B cell (primary cell): ENCODE data around the gene SMIM35. TPM values are rescaled to one million over a fixed set of nuclear protein-coding genes. Genes with fewer than 3 reads are reported as not detected.

Experiments used
- ATAC-seq: fragments of 200-7000 bp; cut with Tn5 transposase; one replicate; pipeline ENCODE4 v1.10.0; 2021; ENCODE audit warnings: low read depth, mild to moderate bottlenecking, moderate number of reproducible peaks, moderate library complexity
- CTCF ChIA-PET: fragments of 350-600 bp; sonication (Branson Sonifier 250); formaldehyde crosslinking; loops from one replicate; lab custom pipeline; 2021; ENCODE audit warnings: antibody characterized with exemption, inconsistent platforms; lab: Charles Lee
- POLR2A ChIA-PET: fragments of 350-600 bp; sonication (Branson Sonifier 250); formaldehyde crosslinking; loops from one replicate; lab custom pipeline; 2021; ENCODE audit warnings: antibody characterized with exemption; lab: Charles Lee
- DNase-seq: peaks from one replicate; pipeline ENCODE4 v3.0.0; 2013
- H2AFZ ChIP-seq: 2 replicates; pipeline ENCODE4 v1.6.1; 2012; ENCODE audit warnings: mild to moderate bottlenecking, low read depth, low read length; ENCODE audit not compliant: insufficient read depth, poor library complexity, severe bottlenecking
- H3K27ac ChIP-seq, 2 donors: 1 replicate in 1 of 2; 2 replicates in 1 of 2; pipeline ENCODE4 v1.5.1; 2012 to 2013; ENCODE audit warnings: low read length in 2 of 2, mild to moderate bottlenecking in 2 of 2, moderate library complexity in 1 of 2
- H3K27me3 ChIP-seq, 4 experiments: fragments of 200-600 bp in 1 of 4; sonication (generic) in 1 of 4; replicated peaks in 1 of 4; 1 replicate in 2 of 4; 2 replicates in 2 of 4; pipeline versions ENCODE4 v1.6.1 to v1.7.0; 2013 to 2016; ENCODE audit warnings: low read length in 3 of 4, mild to moderate bottlenecking in 2 of 4, mixed read lengths in 1 of 4, moderate library complexity in 1 of 4; ENCODE audit not compliant: insufficient read depth in 4 of 4, control insufficient read depth in 3 of 4; ENCODE audit errors: control extremely low read depth in 1 of 4
- H3K36me3 ChIP-seq, 2 experiments: replicated peaks in 1 of 2; 1 replicate in 1 of 2; 2 replicates in 1 of 2; pipeline versions ENCODE4 v1.6.1 to v1.7.1; 2013; ENCODE audit warnings: low read length in 1 of 2; ENCODE audit not compliant: insufficient read depth in 2 of 2, control insufficient read depth in 1 of 2; ENCODE audit errors: control extremely low read depth in 1 of 2, extremely low read depth in 1 of 2
- H3K4me1 ChIP-seq, 2 donors: fragments of 200-600 bp in 1 of 2; sonication (generic) in 1 of 2; 1 replicate in 1 of 2; 2 replicates in 1 of 2; pipeline versions ENCODE4 v1.5.1 to v1.6.1; 2013 to 2017; ENCODE audit warnings: low read length in 2 of 2; ENCODE audit not compliant: control insufficient read depth in 2 of 2, insufficient read depth in 2 of 2
- H3K4me2 ChIP-seq: replicated peaks from 2 replicates; pipeline ENCODE3; 2012; ENCODE audit warnings: mild to moderate bottlenecking, low read depth, low read length; ENCODE audit not compliant: poor library complexity, severe bottlenecking
- H3K4me3 ChIP-seq, 5 experiments: fragments of 200-600 bp in 1 of 5; sonication (generic) in 1 of 5; 1 replicate in 3 of 5; 2 replicates in 2 of 5; pipeline versions ENCODE4 v1.5.1 to v1.7.0; 2011 to 2016; ENCODE audit warnings: low read length in 4 of 5, mild to moderate bottlenecking in 4 of 5, low read depth in 2 of 5, control low read depth in 1 of 5, moderate library complexity in 1 of 5; ENCODE audit not compliant: insufficient read depth in 1 of 5; ENCODE audit errors: control extremely low read depth in 1 of 5, extremely low read depth in 1 of 5
- H3K79me2 ChIP-seq: fragments of 200-600 bp; sonication (generic); one replicate; pipeline ENCODE4 v1.6.0; 2016; ENCODE audit warnings: low read length; ENCODE audit not compliant: control insufficient read depth, insufficient read depth
- H3K9ac ChIP-seq: fragments of 200-600 bp; sonication (generic); 2 replicates; pipeline ENCODE4 v1.6.1; 2017; ENCODE audit warnings: mild to moderate bottlenecking, low read length, moderate library complexity
- H3K9me3 ChIP-seq, 3 donors: one replicate each; pipeline versions ENCODE4 v1.6.1 to v1.7.1; 2013; ENCODE audit warnings: low read length in 2 of 3; ENCODE audit not compliant: control insufficient read depth in 2 of 3, insufficient read depth in 1 of 3; ENCODE audit errors: control extremely low read depth in 1 of 3
- H4K20me1 ChIP-seq: 2 replicates; pipeline ENCODE4 v1.6.0; 2012; ENCODE audit warnings: mild to moderate bottlenecking, low read length; ENCODE audit not compliant: insufficient read depth, control insufficient read depth, poor library complexity, severe bottlenecking
- H3K27ac Mint-ChIP-seq: one replicate; pipeline ENCODE4 v1.8.0; 2021; ENCODE audit warnings: mixed read lengths
- H3K27me3 Mint-ChIP-seq: one replicate; pipeline ENCODE4 v1.8.0; 2021; ENCODE audit warnings: mixed read lengths
- H3K4me1 Mint-ChIP-seq: one replicate; pipeline ENCODE4 v1.8.0; 2021; ENCODE audit warnings: mixed read lengths
- H3K4me3 Mint-ChIP-seq: one replicate; pipeline ENCODE4 v1.8.0; 2021; ENCODE audit warnings: mixed read lengths
- H3K9me3 Mint-ChIP-seq: one replicate; pipeline ENCODE4 v1.8.0; 2022; ENCODE audit warnings: mixed read lengths; ENCODE audit not compliant: insufficient read depth
- CTCF ChIP-seq: fragments of 200-600 bp; IDR thresholded peaks from one replicate; pipeline ENCODE4 v1.8.0; 2022; ENCODE audit warnings: antibody characterized with exemption, mild to moderate bottlenecking
- EZH2 ChIP-seq: IDR thresholded peaks from 2 replicates; pipeline ENCODE4 v1.6.1; 2012; ENCODE audit warnings: borderline replicate concordance, low read depth, mild to moderate bottlenecking, moderate library complexity, low read length; ENCODE audit not compliant: insufficient read depth, poor library complexity, severe bottlenecking
- WGBS: methylation state at CpG from one replicate; pipeline ENCODE4 v1.1.5; 2013; ENCODE audit warnings: missing lambda C conversion rate; ENCODE audit not compliant: insufficient coverage; 5-methylcytosine and 5-hydroxymethylcytosine counted together
- intact Hi-C: fragments of 100-400 bp; cut with micrococcal nuclease; formaldehyde crosslinking; loops from one replicate; pipeline ENCODE4 v1.10.0; 2022
- polyA plus RNA-seq: library from polyadenylated mRNA; depleted of rRNA; stranded (reverse); fragments of >200 nt; gene quantifications from 2 replicates; pipeline ENCODE4 v1.2.3, GENCODE V29; 2012
- total RNA-seq, 2 donors: library from RNA; stranded (reverse); fragments of 120-200 nt in 1 of 2; gene quantifications; 1 replicate in 1 of 2; 2 replicates in 1 of 2; pipeline versions ENCODE4 v1.2.3 to v1.2.4, GENCODE V29; 2013 to 2022

SMIM35 gene
- total and polyA plus RNA-seq, 2 donors (not counting 1 experiment from before 2014, with no cell fraction given): 1.3 to 4.5 TPM

- Mint-ChIP-seq H3K9me3 (peaks cover 14% of the 10 kb centered on the region), H3K27ac (peak overlapping the region; percentile 99), H3K27me3 (no peaks in the 10 kb centered on the region), H3K4me3 (peak overlapping the region; percentile 81), H3K4me1 (peaks cover 68% of the 10 kb centered on the region)
- peaks cover 66 to 69% of the 10 kb centered on the region in 2 donors for H3K4me1 ChIP-seq
- H3K27ac ChIP-seq: peak overlapping the region; percentile 35 to 60
- DNase-seq: peak; percentile 60
- H2AFZ ChIP-seq: peak overlapping the region; percentile 66
- ATAC-seq: peak; percentile 8
- intact Hi-C loops: loop anchor here (10.0 kb wide), 1 partner anchor 209 kb away; the partner anchor contains the start of gene JAML
- peak overlapping the region; percentile 68 for H3K4me2 ChIP-seq
- peaks cover under 1 to 37% (median 22%) of the 10 kb centered on the region in 3 donors for H3K9me3 ChIP-seq
- no peaks in the 10 kb centered on the region for H3K27me3 ChIP-seq
- peak overlapping the region; percentile 24 for H3K9ac ChIP-seq
- no peak for TF ChIP-seq CTCF
- TF ChIP-seq EZH2: no peak
- CTCF ChIA-PET: interaction anchor here (1.0 to 2.5 kb wide), 13 partner anchors 9 to 208 kb away, joined by 3 to 34 read pairs (median 4); partner anchors contain the start of gene IL10RA
- WGBS: 3% methylated on average over 9 of the region's 11 CpGs
- H3K4me3 ChIP-seq: peak overlapping the region in 1 of 5 experiments; percentile 47
- no peaks in the 10 kb centered on the region for H3K79me2 ChIP-seq
- no peaks in the 10 kb centered on the region for H3K36me3 ChIP-seq
- POLR2A ChIA-PET: interaction anchor here (0.6 to 2.3 kb wide), 15 partner anchors 8 to 65 kb away, joined by 3 to 22 read pairs (median 5); partner anchors contain the start of gene IL10RA
- no peaks in the 10 kb centered on the region for H4K20me1 ChIP-seq
Observed at GRCh38 chr11:118015385-118015841, 71.3 kb downstream of the SMIM35 start.

GRCh38 chr11:118014022-118014421 is 72.7 kb downstream of the SMIM35 start:
- Mint-ChIP-seq H3K9me3 (peaks cover 10% of the 10 kb centered on the region), H3K4me3 (peak overlapping the region; percentile 30), H3K27me3 (no peaks in the 10 kb centered on the region), H3K4me1 (peaks cover 82% of the 10 kb centered on the region), H3K27ac (peak overlapping the region; percentile 99)
- Histone ChIP-seq H4K20me1 (no peaks in the 10 kb centered on the region), H3K79me2 (no peaks in the 10 kb centered on the region), H3K36me3 (no peaks in the 10 kb centered on the region), H2AFZ (no peak overlapping the region), H3K4me2 (no peak overlapping the region), H3K4me1 (peaks cover 80 to 83% of the 10 kb centered on the region in 2 donors), H3K27ac (peak overlapping the region; percentile 50 to 99), H3K9me3 (peaks cover 0 to 29% (median 19%) of the 10 kb centered on the region in 3 donors), H3K9ac (no peak overlapping the region), H3K4me3 (no peak overlapping the region), H3K27me3 (no peaks in the 10 kb centered on the region)
- TF ChIP-seq CTCF: no peak
- TF ChIP-seq EZH2: no peak
- no peak for DNase-seq
- ChIA-PET POLR2A (interaction anchor here (20.9 kb wide), 1 partner anchor 21 kb away, joined by 346 read pairs; the partner anchor contains the start of gene IL10RA), CTCF (interaction anchor here (1.0 to 10.5 kb wide), 3 partner anchors 26 to 63 kb away, joined by 3 to 133 read pairs (median 22); no protein-coding TSS in a partner anchor)
- WGBS: 92% methylated on average over 2 of the region's 3 CpGs
- ATAC-seq: no peak
- intact Hi-C loops: loop anchor here (10.0 kb wide), 1 partner anchor 211 kb away; the partner anchor contains the start of gene JAML
